HG02840 (cell line): ENCODE results near the gene SAXO2.
"Not testable (repeated sequence)": the region's sequence is repeated elsewhere in the genome, so short reads cannot be mapped to it uniquely, and the experiment has no call there.

Source experiments
- ATAC-seq: cut with Tn5 transposase; IDR thresholded peaks from one replicate; pipeline ENCODE4 v1.9.1; 2021; ENCODE audit warnings: mild to moderate bottlenecking, moderate library complexity, moderate number of reproducible peaks; ENCODE audit not compliant: unreplicated experiment, low FRiP score

The SAXO2 gene

GRCh38 chr15:82262422-82263026 is at the start of gene SAXO2, which contains the start of gene EFL1:
TSS of gene SAXO2 (plus strand) at chr15:82262818. CDS start at chr15:82262880, 62 bp downstream.
TSS of gene EFL1 (minus strand) at chr15:82262734. CDS start at chr15:82261778, 956 bp downstream.
- peak; percentile 97 for ATAC-seq

- ATAC-seq = not testable (repeated sequence)
Measured at GRCh38 chr15:82216092-82216491, 46.5 kb upstream of the SAXO2 start.

- not testable (repeated sequence) for ATAC-seq
Measured at GRCh38 chr15:82221535-82221934, 41.1 kb upstream of the SAXO2 start.

- ATAC-seq = no peak
Measured at GRCh38 chr15:82228750-82229149, 33.9 kb upstream of the SAXO2 start.

- ATAC-seq = no peak
Measured at GRCh38 chr15:82231233-82231632, 31.4 kb upstream of the SAXO2 start.

- ATAC-seq = no peak
Measured at GRCh38 chr15:82231842-82232241, 30.8 kb upstream of the SAXO2 start.

- not testable (repeated sequence) for ATAC-seq
Measured at GRCh38 chr15:82237944-82238534, 24.6 kb upstream of the SAXO2 start.

GRCh38 chr15:82239685-82240391 is 22.8 kb upstream of the SAXO2 start:
- ATAC-seq = no peak

- not testable (repeated sequence) for ATAC-seq
Measured at GRCh38 chr15:82241836-82242499, 20.6 kb upstream of the SAXO2 start.

GRCh38 chr15:82243644-82244043 is 19.0 kb upstream of the SAXO2 start:
- not testable (repeated sequence) for ATAC-seq

GRCh38 chr15:82245956-82246355 is 16.7 kb upstream of the SAXO2 start:
- not testable (repeated sequence) for ATAC-seq

GRCh38 chr15:82248261-82248660 is 14.4 kb upstream of the SAXO2 start:
- not testable (repeated sequence) for ATAC-seq

GRCh38 chr15:82261566-82262421 is 824 bp upstream of the SAXO2 start:
- ATAC-seq = peak; percentile 24

GRCh38 chr15:82263350-82263749 is 732 bp downstream of the SAXO2 start:
- no peak for ATAC-seq

GRCh38 chr15:82267137-82267536 is 4.5 kb downstream of the SAXO2 start:
- not testable (repeated sequence) for ATAC-seq

GRCh38 chr15:82268454-82268853 is 5.8 kb downstream of the SAXO2 start:
- ATAC-seq = not testable (repeated sequence)

- no peak for ATAC-seq
Measured at GRCh38 chr15:82272154-82272553, 9.5 kb downstream of the SAXO2 start.

- no peak for ATAC-seq
Measured at GRCh38 chr15:82275410-82275809, 12.8 kb downstream of the SAXO2 start.

- ATAC-seq = not testable (repeated sequence)
Measured at GRCh38 chr15:82281276-82281675, 18.7 kb downstream of the SAXO2 start.

GRCh38 chr15:82282386-82282785 is 19.8 kb downstream of the SAXO2 start:
- ATAC-seq = not testable (repeated sequence)
